ENCODE data around the gene CACNA1C.
"Not testable (repeated sequence)": the region's sequence is repeated elsewhere in the genome, so short reads cannot be mapped to it uniquely, and the experiment has no call there.

CACNA1C gene

GRCh38 chr12:2074792-2075191 lies 22.0 kb downstream of the CACNA1C start:
- DNase-seq (ENCODE audit: low read depth in 2 of 2, low spot score in 1 of 2) = no peak

- DNase-seq (ENCODE audit: low read depth in 2 of 2, low spot score in 1 of 2) = no peak
Measured at GRCh38 chr12:2075508-2076195, 22.9 kb downstream of the CACNA1C start.

- no peak for DNase-seq (ENCODE audit: low read depth in 2 of 2, low spot score in 1 of 2)
Measured at GRCh38 chr12:2076196-2076570, 23.4 kb downstream of the CACNA1C start.

DNA sequence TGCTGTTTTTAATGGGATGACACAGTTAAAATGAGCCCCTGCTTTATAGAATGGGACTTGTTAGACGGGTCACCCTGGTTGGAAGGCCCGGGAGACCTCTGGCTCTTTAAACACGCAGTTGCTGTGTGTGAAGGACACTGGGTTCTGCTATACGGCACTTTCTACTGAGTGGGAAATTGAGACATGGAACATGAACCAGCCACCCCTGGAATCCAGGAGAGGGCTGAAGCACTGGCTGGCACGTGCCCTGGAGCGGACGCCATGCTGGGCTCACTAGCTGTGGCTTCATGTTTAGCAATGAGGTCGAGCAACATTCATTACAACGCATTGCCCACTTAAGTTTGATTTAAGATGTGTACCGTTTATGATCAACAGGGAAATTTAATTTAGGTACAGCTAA lies 23.9 kb downstream of the CACNA1C start:
- no peak for DNase-seq (ENCODE audit: low read depth in 2 of 2, low spot score in 1 of 2)

DNA sequence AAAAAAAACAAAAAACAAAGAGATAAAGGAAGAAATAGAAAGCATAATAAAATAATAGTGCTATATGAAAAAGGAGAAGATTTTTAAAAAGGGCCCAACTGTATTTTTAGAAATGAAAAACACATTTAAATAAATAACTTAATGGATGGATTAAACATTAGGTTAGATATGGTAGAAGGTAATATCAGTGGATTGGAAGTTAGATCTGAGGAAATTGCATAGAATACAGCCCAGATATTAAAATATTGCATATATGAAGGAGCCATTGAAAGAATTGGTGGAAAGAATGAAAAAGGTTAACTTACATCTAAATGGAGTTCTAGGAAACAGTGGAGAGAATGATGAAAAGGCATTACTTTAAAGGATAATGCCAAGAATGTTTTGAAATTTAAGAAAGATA lies 27.8 kb downstream of the CACNA1C start:
- no peak for DNase-seq (ENCODE audit: low read depth in 2 of 2, low spot score in 1 of 2)

DNA sequence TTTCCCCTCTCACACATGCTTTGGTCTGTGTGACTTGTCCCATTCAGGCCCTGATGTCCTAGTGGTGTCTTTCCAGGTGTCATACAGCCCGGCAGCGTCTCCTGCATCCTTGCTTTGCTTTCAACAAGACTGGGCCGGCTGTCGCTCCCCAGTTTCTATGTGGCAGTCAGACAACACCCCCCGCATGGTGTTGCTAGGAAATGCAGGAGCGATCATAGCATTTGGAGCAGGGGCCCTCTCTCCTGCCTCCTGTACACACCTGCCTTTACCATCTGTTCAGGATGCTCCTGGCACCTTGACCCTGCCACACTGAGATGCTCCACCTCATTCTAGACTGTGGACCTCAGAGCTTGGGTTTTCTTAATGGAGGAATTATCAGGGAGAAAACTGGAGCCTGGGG lies 29.5 kb downstream of the CACNA1C start:
- no peak for DNase-seq (ENCODE audit: low read depth in 2 of 2, low spot score in 1 of 2)

- no peak for DNase-seq (ENCODE audit: low read depth in 2 of 2, low spot score in 1 of 2)
Measured at GRCh38 chr12:2083008-2083407, 30.2 kb downstream of the CACNA1C start.

GRCh38 chr12:2083561-2083960 lies 30.8 kb downstream of the CACNA1C start:
- no peak for DNase-seq (ENCODE audit: low read depth in 2 of 2, low spot score in 1 of 2)

GRCh38 chr12:2084553-2085296 lies 31.9 kb downstream of the CACNA1C start:
- no peak for DNase-seq (ENCODE audit: low read depth in 2 of 2, low spot score in 1 of 2)

GRCh38 chr12:2092354-2092753 lies 39.6 kb downstream of the CACNA1C start:
- no peak for DNase-seq (ENCODE audit: low read depth in 2 of 2, low spot score in 1 of 2)

- DNase-seq (ENCODE audit: low read depth in 2 of 2, low spot score in 1 of 2) = no peak
Measured at GRCh38 chr12:2092890-2093289, 40.1 kb downstream of the CACNA1C start.

DNA sequence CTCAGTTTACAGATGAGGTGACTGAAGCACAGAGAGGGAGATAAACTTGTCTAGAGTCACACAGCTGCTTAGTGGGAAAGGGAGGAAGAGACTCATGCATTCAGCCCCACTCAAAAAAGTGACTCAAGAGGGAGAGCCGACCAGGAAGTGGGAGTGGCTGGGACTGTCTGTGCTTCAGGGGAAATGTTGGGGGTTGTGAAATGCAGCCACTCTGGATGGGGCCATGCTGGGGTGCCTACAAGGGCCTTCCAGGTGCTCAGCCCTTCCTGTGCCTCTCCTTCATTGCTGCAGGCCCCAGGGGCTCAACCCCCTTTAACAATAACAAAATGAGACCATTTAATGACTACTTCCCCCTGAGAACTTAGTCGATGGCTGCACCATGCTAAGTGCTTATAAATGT lies 41.8 kb downstream of the CACNA1C start:
- no peak for DNase-seq (ENCODE audit: low read depth in 2 of 2, low spot score in 1 of 2)

DNA sequence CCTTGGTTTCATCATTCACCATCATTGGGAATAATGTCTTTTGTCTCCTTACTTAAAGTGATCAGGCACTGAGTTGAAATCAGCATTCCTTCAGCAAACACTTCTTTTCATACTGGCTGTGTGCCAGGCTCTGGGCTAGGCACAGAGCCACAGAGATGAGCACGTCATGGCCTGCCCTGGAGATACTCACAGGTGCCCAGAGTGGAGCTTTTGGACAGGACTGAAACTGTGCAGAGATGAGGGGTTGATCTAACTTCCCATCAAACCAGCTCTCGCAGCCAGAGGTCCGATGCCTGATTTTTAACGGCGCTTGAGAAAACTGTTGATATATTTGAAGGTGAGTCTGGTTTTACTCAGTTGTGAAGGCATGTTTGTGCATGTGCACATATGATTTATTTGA lies 43.1 kb downstream of the CACNA1C start:
- no peak for DNase-seq (ENCODE audit: low read depth in 2 of 2, low spot score in 1 of 2)

DNA sequence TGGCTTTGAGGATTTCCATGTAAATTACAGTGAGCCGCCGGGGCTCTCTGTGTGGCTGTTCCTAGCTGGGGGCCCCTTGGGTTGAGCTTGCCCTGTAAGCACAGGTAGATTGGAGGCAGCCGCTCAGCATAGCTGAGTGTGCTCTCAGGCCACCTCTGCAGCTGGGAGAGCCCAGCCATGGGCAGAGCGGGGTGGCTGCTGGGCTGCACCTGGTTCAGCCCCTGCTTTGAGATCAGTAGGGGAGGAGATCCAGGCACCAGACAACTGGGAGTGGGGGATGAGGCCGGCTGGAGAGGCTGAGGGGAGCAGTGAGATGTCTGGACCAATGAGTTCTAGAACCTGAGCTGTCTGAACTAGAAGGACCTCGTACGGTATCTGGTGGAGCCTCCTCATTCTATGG lies 44.8 kb downstream of the CACNA1C start:
- no peak for DNase-seq (ENCODE audit: low read depth in 2 of 2, low spot score in 1 of 2)

DNA sequence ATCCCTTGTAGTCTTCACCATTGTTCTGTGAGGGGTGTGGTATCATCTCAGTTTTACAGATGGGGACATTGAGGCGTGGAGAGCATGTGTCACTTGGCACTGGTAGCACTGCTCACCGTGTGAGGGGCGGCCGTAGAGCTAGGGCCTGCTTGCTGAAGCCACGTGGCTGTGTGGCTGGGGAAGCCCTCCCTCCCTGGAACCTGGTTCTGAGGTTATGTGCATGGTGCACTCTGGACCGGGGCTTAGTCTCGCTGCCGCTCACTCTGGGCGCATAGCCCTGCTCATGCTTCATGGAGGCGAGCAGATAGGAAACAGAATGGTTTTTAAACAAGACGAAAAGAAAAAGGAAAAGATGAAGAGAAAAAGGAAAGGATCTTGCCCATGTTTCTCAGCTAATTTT lies 46.1 kb downstream of the CACNA1C start:
- no peak for DNase-seq (ENCODE audit: low read depth in 2 of 2, low spot score in 1 of 2)

DNA sequence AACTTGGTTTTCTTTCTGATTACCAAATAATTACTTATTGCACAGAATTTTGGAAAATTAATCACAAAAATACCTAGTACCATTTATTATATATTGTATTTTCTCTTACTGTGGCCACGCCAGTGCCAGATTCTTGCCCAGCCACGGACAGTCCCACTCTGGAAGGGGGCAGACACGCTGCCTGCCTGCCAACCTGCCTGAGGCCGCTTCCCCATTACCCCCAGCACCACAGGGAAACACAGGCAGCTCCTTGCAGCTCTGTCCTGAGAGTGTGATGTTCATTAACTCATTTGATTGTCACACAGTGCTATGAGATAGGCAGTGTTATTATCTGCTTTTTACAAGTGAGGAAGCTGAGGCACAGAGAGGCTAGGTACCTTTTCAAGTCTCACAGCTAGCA lies 46.8 kb downstream of the CACNA1C start:
- no peak for DNase-seq (ENCODE audit: low read depth in 2 of 2, low spot score in 1 of 2)

GRCh38 chr12:2101359-2101758 lies 48.6 kb downstream of the CACNA1C start:
- no peak for DNase-seq (ENCODE audit: low read depth in 2 of 2, low spot score in 1 of 2)

DNA sequence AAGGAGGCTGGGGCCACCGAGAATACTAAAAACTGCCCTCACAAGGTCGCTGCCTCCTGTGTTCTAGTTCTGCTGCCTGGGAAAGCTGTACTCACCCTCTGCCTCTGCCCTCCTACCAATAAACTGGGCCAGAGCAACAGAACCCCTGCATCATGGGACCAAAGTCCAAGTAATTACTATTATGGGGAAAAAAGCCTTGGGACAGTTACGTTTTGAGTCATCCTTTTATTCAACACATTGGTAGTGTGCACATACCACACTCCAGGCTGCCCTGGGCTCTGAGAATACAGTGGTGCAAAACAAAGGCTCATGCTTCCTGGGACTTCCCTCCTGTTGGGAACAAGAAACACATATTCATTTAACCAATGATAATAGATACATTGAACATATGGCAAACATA lies 49.0 kb downstream of the CACNA1C start:
- DNase-seq (ENCODE audit: low read depth in 2 of 2, low spot score in 1 of 2) = no peak

GRCh38 chr12:2102736-2103135 lies 49.9 kb downstream of the CACNA1C start:
- not testable (repeated sequence) for DNase-seq (ENCODE audit: low read depth in 2 of 2, low spot score in 1 of 2)

GRCh38 chr12:2105387-2105786 lies 52.6 kb downstream of the CACNA1C start:
- not testable (repeated sequence) for DNase-seq (ENCODE audit: low read depth in 2 of 2, low spot score in 1 of 2)

GRCh38 chr12:2108166-2108565 lies 55.4 kb downstream of the CACNA1C start:
- no peak for DNase-seq (ENCODE audit: low read depth in 2 of 2, low spot score in 1 of 2)

DNA sequence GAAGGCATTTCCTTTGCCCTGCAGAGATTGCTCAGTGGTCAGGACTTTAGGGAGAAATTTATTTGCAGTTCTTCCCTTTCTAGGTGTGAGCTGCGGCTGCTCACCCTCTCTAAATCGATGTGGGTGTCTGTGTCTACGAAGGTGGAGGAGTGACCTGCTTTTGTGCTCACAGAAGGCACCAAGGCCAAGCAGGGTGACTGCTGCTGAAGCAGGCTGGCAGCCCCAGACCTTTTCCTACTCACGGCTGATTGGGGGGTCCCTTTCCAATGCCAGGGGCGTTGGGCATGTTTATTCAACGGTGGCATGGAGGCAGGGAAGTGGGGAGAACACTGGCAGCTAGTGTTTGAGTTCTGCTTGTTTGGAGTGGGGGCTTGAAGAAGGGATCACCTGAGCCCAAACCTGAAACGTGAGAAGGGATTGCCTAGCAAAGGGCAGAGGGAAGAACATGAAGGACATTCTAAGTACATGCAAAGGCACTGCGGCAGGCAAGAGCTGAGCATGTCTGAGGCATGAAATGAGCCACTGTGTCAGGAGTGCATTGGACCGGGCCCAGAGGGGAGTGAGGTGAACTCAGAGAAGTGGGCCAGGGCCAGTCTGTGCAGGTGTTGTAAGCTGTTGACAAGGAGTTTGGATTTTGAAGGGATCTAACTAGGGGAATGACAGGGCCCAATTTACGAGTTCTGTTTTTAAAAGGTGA lies 56.3 kb downstream of the CACNA1C start:
- no peak for DNase-seq (ENCODE audit: low read depth in 2 of 2, low spot score in 1 of 2)

All from stimulated activated CD8-positive, alpha-beta memory T cell treated with anti-CD3 and anti-CD28 coated beads, Interleukin-4, amount 100 ng/mL, for 1 hour (primary cell).